Mesendoderm (in vitro differentiated cells): Measurements from ENCODE around the gene ENDOV.

Source experiments
- DNase-seq: peaks from one replicate; pipeline ENCODE4 v3.0.0; 2013
- H2AK5ac ChIP-seq: 2 replicates; pipeline ENCODE4 v1.6.1; 2013; ENCODE audit warnings: low read length, inconsistent platforms
- H2BK120ac ChIP-seq: 2 replicates; pipeline ENCODE4 v1.6.1; 2013; ENCODE audit warnings: low read depth, mild to moderate bottlenecking, low read length, moderate library complexity, mixed read lengths
- H2BK15ac ChIP-seq: replicated peaks from 2 replicates; pipeline ENCODE4 v1.6.1; 2013; ENCODE audit warnings: low read depth, mild to moderate bottlenecking, moderate library complexity
- H2BK5ac ChIP-seq: 2 replicates; pipeline ENCODE4 v1.6.1; 2013; ENCODE audit warnings: low read length, inconsistent platforms
- H3K18ac ChIP-seq: 2 replicates; pipeline ENCODE4 v1.6.1; 2013; ENCODE audit warnings: mild to moderate bottlenecking, low read length, mixed read lengths
- H3K23ac ChIP-seq: one replicate; pipeline ENCODE4 v1.6.1; 2013; ENCODE audit warnings: low read length
- H3K27ac ChIP-seq: 2 replicates; pipeline ENCODE4 v1.5.1; 2013; ENCODE audit warnings: low read depth, mild to moderate bottlenecking, inconsistent platforms, low read length, moderate library complexity
- H3K27me3 ChIP-seq: 2 replicates; pipeline ENCODE4 v1.6.1; 2013; ENCODE audit warnings: low read length, control low read depth, mild to moderate bottlenecking, inconsistent platforms; ENCODE audit not compliant: insufficient read depth, poor library complexity
- H3K36me3 ChIP-seq: 2 replicates; pipeline ENCODE4 v1.6.1; 2013; ENCODE audit warnings: low read length, inconsistent platforms; ENCODE audit not compliant: control insufficient read depth, insufficient read depth
- H3K4ac ChIP-seq: one replicate; pipeline ENCODE4 v1.6.1; 2013; ENCODE audit warnings: low read depth, mild to moderate bottlenecking, low read length, moderate library complexity
- H3K4me1 ChIP-seq: 2 replicates; pipeline ENCODE4 v1.6.1; 2013; ENCODE audit warnings: low read depth, low read length, inconsistent platforms; ENCODE audit not compliant: control insufficient read depth
- H3K4me2 ChIP-seq: 2 replicates; pipeline ENCODE4 v1.6.1; 2013; ENCODE audit warnings: low read length
- H3K4me3 ChIP-seq: 2 replicates; pipeline ENCODE4 v1.5.1; 2013; ENCODE audit warnings: mild to moderate bottlenecking, low read length
- H3K56ac ChIP-seq: one replicate; pipeline ENCODE4 v1.6.1; 2013; ENCODE audit warnings: low read length
- H3K79me1 ChIP-seq: 2 replicates; pipeline ENCODE4 v1.6.1; 2013; ENCODE audit warnings: low read length, inconsistent platforms
- H3K79me2 ChIP-seq: 2 replicates; pipeline ENCODE4 v1.6.1; 2013; ENCODE audit warnings: mild to moderate bottlenecking, low read length; ENCODE audit not compliant: control insufficient read depth, insufficient read depth
- H3K9ac ChIP-seq: 2 replicates; pipeline ENCODE4 v1.6.1; 2013; ENCODE audit warnings: low read length, inconsistent platforms
- H4K5ac ChIP-seq: one replicate; pipeline ENCODE4 v1.6.1; 2013; ENCODE audit warnings: low read length
- H4K8ac ChIP-seq: one replicate; pipeline ENCODE4 v1.6.1; 2013; ENCODE audit warnings: low read depth, mild to moderate bottlenecking, control low read depth, low read length, moderate library complexity
- WGBS: extraction: QIAGEN DNeasy Blood & Tissue Kit; methylation state at CpG from one replicate; pipeline ENCODE4 v1.1.7; 2013; ENCODE audit warnings: low lambda C conversion rate, missing lambda C conversion rate; ENCODE audit not compliant: insufficient coverage; ENCODE audit errors: extremely low coverage; 5-methylcytosine and 5-hydroxymethylcytosine counted together

The ENDOV gene

GRCh38 chr17:80379348-80379747, 35.6 kb upstream of the ENDOV start:
- H3K36me3 ChIP-seq = peaks cover 13% of the 10 kb centered on the region
- no peaks in the 10 kb centered on the region for H3K27me3 ChIP-seq
- no peaks in the 10 kb centered on the region for H3K79me1 ChIP-seq
- no peak overlapping the region for H2AK5ac ChIP-seq
- H3K9ac ChIP-seq = no peak overlapping the region
- H3K4me1 ChIP-seq = no peaks in the 10 kb centered on the region
- H2BK5ac ChIP-seq = no peak overlapping the region
- no peak overlapping the region for H3K18ac ChIP-seq
- no peaks in the 10 kb centered on the region for H3K79me2 ChIP-seq
- no peak overlapping the region for H4K8ac ChIP-seq
- H3K4me2 ChIP-seq = no peak overlapping the region
- no peak overlapping the region for H3K4me3 ChIP-seq
- DNase-seq = no peak
- no peak overlapping the region for H3K23ac ChIP-seq
- no CpG with 5 or more reads among the region's 9 CpGs for WGBS
- no peak overlapping the region for H4K5ac ChIP-seq
- no peak overlapping the region for H2BK15ac ChIP-seq
- no peak overlapping the region for H3K4ac ChIP-seq
- H3K27ac ChIP-seq = no peak overlapping the region
- H2BK120ac ChIP-seq = no peak overlapping the region
- no peak overlapping the region for H3K56ac ChIP-seq

DNA sequence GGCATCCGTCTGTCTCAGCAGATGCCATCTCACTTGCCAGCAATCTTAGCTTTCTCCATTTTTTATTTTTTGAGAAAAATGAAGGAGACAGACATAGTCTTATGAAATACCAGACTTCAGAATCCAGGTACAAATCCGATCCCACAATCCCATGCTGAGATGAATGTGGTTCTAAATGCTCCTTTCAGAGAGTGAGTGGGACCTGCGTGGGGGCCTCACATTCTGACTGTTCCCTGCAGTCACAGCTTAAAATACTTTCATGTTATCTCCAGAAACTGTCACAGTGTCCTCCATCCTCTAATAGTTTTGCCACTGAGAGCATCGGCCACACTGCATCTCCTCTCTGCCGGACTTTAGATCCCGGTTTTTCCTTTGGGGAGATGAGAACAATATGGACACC, 34.9 kb upstream of the ENDOV start:
- H3K4ac ChIP-seq = no peak overlapping the region
- H3K4me2 ChIP-seq = no peak overlapping the region
- no peak overlapping the region for H2AK5ac ChIP-seq
- H3K4me3 ChIP-seq = no peak overlapping the region
- no peak overlapping the region for H3K9ac ChIP-seq
- H2BK120ac ChIP-seq = no peak overlapping the region
- H2BK5ac ChIP-seq = no peak overlapping the region
- H3K23ac ChIP-seq = no peak overlapping the region
- H3K27me3 ChIP-seq = no peaks in the 10 kb centered on the region
- H3K36me3 ChIP-seq = peaks cover 9% of the 10 kb centered on the region
- no peak overlapping the region for H4K8ac ChIP-seq
- no peaks in the 10 kb centered on the region for H3K4me1 ChIP-seq
- H2BK15ac ChIP-seq = no peak overlapping the region
- no peaks in the 10 kb centered on the region for H3K79me2 ChIP-seq
- H3K27ac ChIP-seq = no peak overlapping the region
- WGBS = no CpG with 5 or more reads among the region's 6 CpGs
- H3K18ac ChIP-seq = no peak overlapping the region
- no peak overlapping the region for H4K5ac ChIP-seq
- no peak for DNase-seq
- H3K79me1 ChIP-seq = no peaks in the 10 kb centered on the region
- H3K56ac ChIP-seq = no peak overlapping the region

- no peak overlapping the region for H3K4me2 ChIP-seq
- H2BK5ac ChIP-seq = no peak overlapping the region
- no CpG with 5 or more reads among the region's 21 CpGs for WGBS
- no peaks in the 10 kb centered on the region for H3K79me1 ChIP-seq
- no peak overlapping the region for H4K5ac ChIP-seq
- no peak overlapping the region for H3K9ac ChIP-seq
- no peak overlapping the region for H3K4ac ChIP-seq
- H2BK15ac ChIP-seq = no peak overlapping the region
- H2BK120ac ChIP-seq = no peak overlapping the region
- no peaks in the 10 kb centered on the region for H3K4me1 ChIP-seq
- H4K8ac ChIP-seq = no peak overlapping the region
- no peak for DNase-seq
- no peak overlapping the region for H3K27ac ChIP-seq
- no peak overlapping the region for H3K56ac ChIP-seq
- no peak overlapping the region for H3K18ac ChIP-seq
- no peak overlapping the region for H3K4me3 ChIP-seq
- H3K27me3 ChIP-seq = no peaks in the 10 kb centered on the region
- no peak overlapping the region for H3K23ac ChIP-seq
- no peak overlapping the region for H2AK5ac ChIP-seq
- peaks cover 8% of the 10 kb centered on the region for H3K36me3 ChIP-seq
- no peaks in the 10 kb centered on the region for H3K79me2 ChIP-seq
These were observed 34.4 kb upstream of the ENDOV start for GRCh38 chr17:80380555-80381002.

- no peak overlapping the region for H4K5ac ChIP-seq
- no peaks in the 10 kb centered on the region for H3K79me1 ChIP-seq
- H2AK5ac ChIP-seq = no peak overlapping the region
- H3K56ac ChIP-seq = no peak overlapping the region
- H3K36me3 ChIP-seq = peaks cover 8% of the 10 kb centered on the region
- H3K18ac ChIP-seq = no peak overlapping the region
- H3K9ac ChIP-seq = no peak overlapping the region
- no peak overlapping the region for H3K4ac ChIP-seq
- H4K8ac ChIP-seq = no peak overlapping the region
- H2BK5ac ChIP-seq = no peak overlapping the region
- H2BK120ac ChIP-seq = no peak overlapping the region
- no CpG with 5 or more reads among the region's 18 CpGs for WGBS
- no peaks in the 10 kb centered on the region for H3K4me1 ChIP-seq
- H3K23ac ChIP-seq = no peak overlapping the region
- H3K4me3 ChIP-seq = no peak overlapping the region
- H3K4me2 ChIP-seq = no peak overlapping the region
- H2BK15ac ChIP-seq = no peak overlapping the region
- no peaks in the 10 kb centered on the region for H3K79me2 ChIP-seq
- no peak for DNase-seq
- no peak overlapping the region for H3K27ac ChIP-seq
- no peaks in the 10 kb centered on the region for H3K27me3 ChIP-seq
These were observed 33.5 kb upstream of the ENDOV start for GRCh38 chr17:80381416-80381923.

DNA sequence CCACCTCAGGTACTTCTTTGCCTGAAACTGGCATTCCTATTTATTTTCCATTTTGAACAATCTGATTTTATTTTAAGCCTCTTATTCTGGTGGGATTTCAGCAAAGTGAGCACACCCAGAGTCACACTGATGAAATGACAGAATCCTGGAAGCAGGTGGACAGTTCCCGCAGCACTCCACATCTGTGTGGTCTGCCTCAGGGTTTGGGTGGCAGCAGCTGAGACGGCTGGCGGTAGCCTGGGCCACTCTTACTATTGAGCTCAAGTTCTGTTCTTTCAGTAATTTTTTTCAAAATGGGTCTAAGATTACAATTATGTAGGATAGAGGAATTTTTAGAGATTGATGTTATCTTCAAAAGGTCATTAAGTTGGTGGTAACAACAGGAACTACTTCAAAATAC, 32.5 kb upstream of the ENDOV start:
- no peaks in the 10 kb centered on the region for H3K4me1 ChIP-seq
- H2AK5ac ChIP-seq = no peak overlapping the region
- H2BK120ac ChIP-seq = no peak overlapping the region
- no peak overlapping the region for H2BK5ac ChIP-seq
- H3K23ac ChIP-seq = no peak overlapping the region
- no peak overlapping the region for H2BK15ac ChIP-seq
- H3K4me3 ChIP-seq = no peak overlapping the region
- H3K9ac ChIP-seq = no peak overlapping the region
- no peak overlapping the region for H3K18ac ChIP-seq
- H3K56ac ChIP-seq = no peak overlapping the region
- H3K79me1 ChIP-seq = no peaks in the 10 kb centered on the region
- H4K8ac ChIP-seq = no peak overlapping the region
- H3K4me2 ChIP-seq = no peak overlapping the region
- H3K27me3 ChIP-seq = no peaks in the 10 kb centered on the region
- H3K36me3 ChIP-seq = peaks cover 4% of the 10 kb centered on the region
- H4K5ac ChIP-seq = no peak overlapping the region
- no peak overlapping the region for H3K27ac ChIP-seq
- DNase-seq = no peak
- no CpG with 5 or more reads among the region's 3 CpGs for WGBS
- no peak overlapping the region for H3K4ac ChIP-seq
- H3K79me2 ChIP-seq = no peaks in the 10 kb centered on the region

- WGBS = no CpG with 5 or more reads among the region's 8 CpGs
- H3K4me1 ChIP-seq = no peaks in the 10 kb centered on the region
- H3K56ac ChIP-seq = no peak overlapping the region
- no peak overlapping the region for H3K18ac ChIP-seq
- H2BK15ac ChIP-seq = no peak overlapping the region
- no peak overlapping the region for H3K4me3 ChIP-seq
- no peak overlapping the region for H4K8ac ChIP-seq
- H3K4ac ChIP-seq = no peak overlapping the region
- H3K23ac ChIP-seq = no peak overlapping the region
- no peak overlapping the region for H4K5ac ChIP-seq
- H2BK5ac ChIP-seq = no peak overlapping the region
- H3K4me2 ChIP-seq = no peak overlapping the region
- no peaks in the 10 kb centered on the region for H3K79me2 ChIP-seq
- H2BK120ac ChIP-seq = no peak overlapping the region
- H2AK5ac ChIP-seq = no peak overlapping the region
- no peak for DNase-seq
- peaks cover 4% of the 10 kb centered on the region for H3K36me3 ChIP-seq
- H3K79me1 ChIP-seq = no peaks in the 10 kb centered on the region
- no peaks in the 10 kb centered on the region for H3K27me3 ChIP-seq
- H3K27ac ChIP-seq = no peak overlapping the region
- no peak overlapping the region for H3K9ac ChIP-seq
These were observed 32.0 kb upstream of the ENDOV start for GRCh38 chr17:80382956-80383355.
